Common myeloid progenitor, CD34-positive (primary cell): Measurements from ENCODE around the gene TMEM31.

Experiments used
- CTCF ChIA-PET: fragments of 350-600 bp; sonication (Branson Sonifier 250); formaldehyde crosslinking; loops from one replicate; lab custom pipeline; 2021; ENCODE audit warnings: antibody characterized with exemption; lab: Charles Lee
- POLR2A ChIA-PET: fragments of 350-600 bp; sonication (Branson Sonifier 250); formaldehyde crosslinking; loops from one replicate; lab custom pipeline; 2021; ENCODE audit warnings: antibody characterized with exemption; lab: Charles Lee
- DNase-seq, 3 donors: peaks; one replicate each; pipeline versions ENCODE4 v3.0.0 to v3.0.0-alpha.2; 2013
- H3K27ac ChIP-seq, 2 experiments: 1 replicate in 1 of 2; 2 replicates in 1 of 2; pipeline ENCODE4 v1.7.0; 2013; ENCODE audit warnings: inconsistent platforms in 2 of 2, low read length in 2 of 2, mild to moderate bottlenecking in 2 of 2, low read depth in 1 of 2, moderate library complexity in 1 of 2; ENCODE audit not compliant: severe bottlenecking in 2 of 2, insufficient read depth in 1 of 2, poor library complexity in 1 of 2
- H3K27me3 ChIP-seq, 5 experiments: replicated peaks in 2 of 5; 1 replicate in 3 of 5; 2 replicates in 2 of 5; pipeline versions ENCODE4 v1.6.1 to v1.7.0; 2013; ENCODE audit warnings: low read length in 4 of 5, mild to moderate bottlenecking in 2 of 5, moderate library complexity in 2 of 5, inconsistent platforms in 1 of 5; ENCODE audit not compliant: insufficient read depth in 5 of 5, control insufficient read depth in 4 of 5
- H3K36me3 ChIP-seq, 4 experiments: 1 replicate in 2 of 4; 2 replicates in 2 of 4; pipeline versions ENCODE4 v1.6.1 to v1.7.0; 2013; ENCODE audit warnings: low read length in 3 of 4, control low read depth in 1 of 4, mild to moderate bottlenecking in 1 of 4; ENCODE audit not compliant: control insufficient read depth in 4 of 4, insufficient read depth in 4 of 4
- H3K4me1 ChIP-seq, 4 experiments: 1 replicate in 3 of 4; 2 replicates in 1 of 4; pipeline versions ENCODE4 v1.6.1 to v1.7.1; 2013; ENCODE audit warnings: low read length in 3 of 4, mild to moderate bottlenecking in 3 of 4, control low read depth in 1 of 4, inconsistent platforms in 1 of 4, moderate library complexity in 1 of 4; ENCODE audit not compliant: control insufficient read depth in 4 of 4, insufficient read depth in 4 of 4; ENCODE audit errors: control extremely low read depth in 1 of 4
- H3K4me3 ChIP-seq, 7 experiments: 1 replicate in 4 of 7; 2 replicates in 3 of 7; pipeline versions ENCODE4 v1.5.1 to v1.7.0; 2013; ENCODE audit warnings: mild to moderate bottlenecking in 7 of 7, low read length in 6 of 7, moderate library complexity in 6 of 7, inconsistent platforms in 2 of 7, low read depth in 2 of 7, control low read depth in 1 of 7; ENCODE audit not compliant: insufficient read depth in 4 of 7, control insufficient read depth in 1 of 7; ENCODE audit errors: extremely low read depth in 1 of 7
- H3K9me3 ChIP-seq, 5 experiments: 1 replicate in 4 of 5; 2 replicates in 1 of 5; pipeline versions ENCODE4 v1.6.1 to v1.7.1; 2013; ENCODE audit warnings: low read length in 4 of 5, mild to moderate bottlenecking in 2 of 5, inconsistent platforms in 1 of 5, low read depth in 1 of 5, moderate library complexity in 1 of 5; ENCODE audit not compliant: control insufficient read depth in 4 of 5, insufficient read depth in 2 of 5; ENCODE audit errors: control extremely low read depth in 1 of 5
- whole genome bisulfite sequencing: methylation state at CpG from one replicate; pipeline ENCODE4 v1.1.5; 2013; ENCODE audit not compliant: insufficient coverage; 5-methylcytosine and 5-hydroxymethylcytosine counted together

The TMEM31 gene

DNA sequence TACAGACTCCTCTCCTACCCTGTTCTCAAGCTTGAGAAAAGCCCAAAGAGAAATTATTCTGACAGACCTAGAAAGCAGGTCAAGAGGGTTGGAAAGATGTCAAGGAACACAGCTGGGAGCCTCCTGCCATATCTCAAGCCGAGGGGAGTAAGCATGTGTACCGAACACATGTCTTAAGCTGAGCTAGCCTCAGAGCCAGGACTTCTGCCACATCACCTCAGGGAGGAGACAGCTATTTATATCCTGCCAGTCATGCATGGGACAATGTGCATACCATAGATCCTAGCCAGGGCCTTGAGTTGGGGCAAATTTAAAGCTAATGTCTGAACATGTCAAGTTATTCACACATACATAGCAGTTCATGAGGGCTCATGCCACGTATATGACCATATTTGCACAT, 11.8 kb downstream of the TMEM31 start:
- 86% methylated on average over 2 of the region's 3 CpGs for WGBS
- no peak for DNase-seq
- Histone ChIP-seq H3K27ac (no peak overlapping the region), H3K4me3 (no peak overlapping the region), H3K4me1 (no peaks in the 10 kb centered on the region), H3K9me3 (no peaks in the 10 kb centered on the region), H3K27me3 (peaks cover 0 to 10% (median 0%) of the 10 kb centered on the region in 5 experiments), H3K36me3 (no peaks in the 10 kb centered on the region)
- CTCF ChIA-PET, result interaction anchor here (1.5 kb wide), 1 partner anchor 11 kb away, joined by 5 read pairs; no protein-coding TSS in a partner anchor
- POLR2A ChIA-PET, result no interaction called here

DNA sequence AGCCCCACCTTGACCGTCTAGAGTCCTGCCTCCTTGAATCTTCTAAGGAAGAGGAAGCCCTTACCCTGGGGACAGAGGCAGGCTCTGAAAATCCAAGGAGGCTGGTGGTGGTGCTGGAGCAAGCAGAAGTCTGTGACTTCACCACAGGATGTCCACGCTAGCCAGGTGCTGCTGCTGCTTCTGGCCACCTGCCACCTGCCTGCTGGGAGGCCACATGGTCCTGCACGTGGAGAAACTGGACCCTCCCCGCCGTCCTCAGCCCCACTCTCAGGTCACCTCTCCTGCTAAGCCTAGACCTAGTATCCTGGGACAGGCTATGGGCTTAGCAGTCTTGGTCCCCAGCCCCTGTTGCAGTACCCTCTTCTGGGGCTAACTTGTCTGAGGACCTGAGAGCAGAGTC, 15.8 kb downstream of the TMEM31 start:
- CTCF ChIA-PET, result interaction anchor here (1.0 to 1.2 kb wide), 3 partner anchors 11 to 16 kb away, joined by 3 to 4 read pairs (median 4); partner anchors contain the start of gene TMEM31
- Histone ChIP-seq H3K27me3 (peaks cover 0 to 24% (median 0%) of the 10 kb centered on the region in 5 experiments), H3K9me3 (no peaks in the 10 kb centered on the region), H3K4me3 (no peak overlapping the region), H3K36me3 (no peaks in the 10 kb centered on the region), H3K4me1 (peaks cover 0 to 23% (median 17%) of the 10 kb centered on the region in 4 experiments), H3K27ac (no peak overlapping the region)
- POLR2A ChIA-PET, result no interaction called here
- no peak for DNase-seq
- 70% methylated on average over 5 of the region's 5 CpGs for WGBS

DNA sequence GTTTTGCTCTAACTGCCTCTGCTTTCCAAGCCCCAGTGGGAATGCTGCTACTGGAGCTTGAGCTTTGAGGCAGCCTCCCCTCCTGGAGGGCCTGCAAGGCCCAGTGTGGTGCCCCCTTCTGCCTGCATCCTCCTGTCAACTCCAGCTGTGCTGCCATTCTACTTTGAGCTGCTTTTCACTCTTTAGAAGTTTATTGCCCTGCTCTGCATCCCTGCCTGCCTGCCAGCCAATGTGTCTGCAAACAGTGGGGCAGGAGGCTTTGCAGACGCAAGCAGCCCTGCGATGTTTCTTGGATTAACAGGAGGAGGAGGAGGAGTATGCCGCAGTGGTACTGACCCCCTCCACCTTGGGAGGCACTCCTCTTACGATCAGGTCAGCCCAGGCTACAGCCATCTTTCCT, 16.4 kb downstream of the TMEM31 start:
- DNase-seq, result no peak
- CTCF ChIA-PET, result no interaction called here

DNA sequence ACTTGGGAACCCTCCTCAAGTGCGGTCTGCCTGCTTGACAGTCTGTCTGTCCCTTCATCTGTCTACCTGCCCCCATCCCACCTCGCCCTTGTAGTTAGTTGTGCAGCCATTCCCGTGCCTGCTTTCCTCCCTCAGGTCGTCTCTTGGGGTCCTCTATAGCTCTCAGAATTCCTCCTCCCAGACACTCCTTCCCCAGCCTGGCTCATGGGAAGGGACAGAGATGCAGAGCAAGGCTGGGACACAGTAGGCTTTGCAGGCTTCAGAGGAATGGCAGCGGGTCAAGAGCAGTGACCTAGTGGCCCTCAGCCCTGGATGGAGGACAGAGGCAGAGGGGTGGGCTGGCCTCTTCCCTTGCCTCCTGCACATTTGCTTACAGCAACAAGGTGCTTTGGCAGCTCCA, 18.3 kb downstream of the TMEM31 start:
- DNase-seq, result no peak
- ChIA-PET CTCF (interaction anchor here (1.6 kb wide), 1 partner anchor 17 kb away, joined by 5 read pairs; no protein-coding TSS in a partner anchor), POLR2A (no interaction called here)
- H3K27me3 ChIP-seq, result peaks cover 0 to 20% (median 0%) of the 10 kb centered on the region in 5 experiments
- H3K4me1 ChIP-seq, result peaks cover 0 to 23% (median 17%) of the 10 kb centered on the region in 4 experiments
- no peaks in the 10 kb centered on the region for H3K9me3 ChIP-seq
- no peaks in the 10 kb centered on the region for H3K36me3 ChIP-seq
- no peak overlapping the region for H3K4me3 ChIP-seq
- WGBS, result 80% methylated on average over 3 of the region's 5 CpGs
- H3K27ac ChIP-seq, result no peak overlapping the region

More for the DNA sequence above, 16.4 kb downstream of the TMEM31 start:
- Histone ChIP-seq H3K27me3 (peaks cover 0 to 24% (median 0%) of the 10 kb centered on the region in 5 experiments), H3K27ac (no peak overlapping the region), H3K9me3 (no peaks in the 10 kb centered on the region), H3K4me3 (no peak overlapping the region), H3K36me3 (no peaks in the 10 kb centered on the region), H3K4me1 (peaks cover 0 to 23% (median 17%) of the 10 kb centered on the region in 4 experiments)
- WGBS, result 92% methylated on average over 2 of the region's 4 CpGs
- POLR2A ChIA-PET, result no interaction called here

DNA sequence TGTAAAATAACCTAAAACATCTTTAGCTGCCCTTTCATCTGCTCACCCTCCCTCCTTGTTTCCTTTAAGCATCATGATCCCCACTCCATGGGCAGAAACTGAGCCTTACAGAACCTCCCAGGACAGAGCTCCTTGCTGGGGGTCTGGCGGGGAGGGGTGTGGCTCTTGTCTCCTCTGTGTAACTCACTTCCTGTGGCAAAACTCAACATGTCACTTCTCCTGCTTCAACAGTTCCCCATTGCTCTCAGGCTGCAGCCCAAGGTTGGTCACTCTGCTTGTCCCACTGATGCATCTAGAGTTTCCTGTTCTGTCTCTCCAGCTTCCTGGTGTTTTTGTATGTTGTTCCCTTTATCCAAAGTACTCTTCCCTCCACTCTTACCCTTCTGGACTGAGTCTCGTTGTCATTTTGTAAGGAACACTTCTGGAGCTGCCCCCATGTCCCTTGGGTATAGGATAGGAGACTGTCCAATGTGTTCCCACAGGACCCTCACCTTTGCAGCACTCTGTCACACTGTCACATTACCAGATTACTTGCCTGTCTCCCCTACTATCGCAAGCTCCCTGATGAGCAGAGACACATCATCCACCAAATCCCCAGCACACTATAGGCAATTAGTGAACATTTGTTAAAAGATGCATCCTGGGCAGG, 19.6 kb downstream of the TMEM31 start:
- 56% methylated on average over 2 of the region's 3 CpGs for WGBS
- no peak overlapping the region for H3K4me3 ChIP-seq
- H3K36me3 ChIP-seq, result no peaks in the 10 kb centered on the region
- no peaks in the 10 kb centered on the region for H3K9me3 ChIP-seq
- H3K27ac ChIP-seq, result no peak overlapping the region
- H3K27me3 ChIP-seq, result peaks cover 0 to 20% (median 0%) of the 10 kb centered on the region in 5 experiments
- peak in 2 of 3 donors; percentile 19 to 40 for DNase-seq
- ChIA-PET CTCF (interaction anchor here (1.3 to 1.8 kb wide), 2 partner anchors 18 to 20 kb away, joined by 3 to 8 read pairs; no protein-coding TSS in a partner anchor), POLR2A (no interaction called here)
- H3K4me1 ChIP-seq, result peaks cover 0 to 23% (median 17%) of the 10 kb centered on the region in 4 experiments

DNA sequence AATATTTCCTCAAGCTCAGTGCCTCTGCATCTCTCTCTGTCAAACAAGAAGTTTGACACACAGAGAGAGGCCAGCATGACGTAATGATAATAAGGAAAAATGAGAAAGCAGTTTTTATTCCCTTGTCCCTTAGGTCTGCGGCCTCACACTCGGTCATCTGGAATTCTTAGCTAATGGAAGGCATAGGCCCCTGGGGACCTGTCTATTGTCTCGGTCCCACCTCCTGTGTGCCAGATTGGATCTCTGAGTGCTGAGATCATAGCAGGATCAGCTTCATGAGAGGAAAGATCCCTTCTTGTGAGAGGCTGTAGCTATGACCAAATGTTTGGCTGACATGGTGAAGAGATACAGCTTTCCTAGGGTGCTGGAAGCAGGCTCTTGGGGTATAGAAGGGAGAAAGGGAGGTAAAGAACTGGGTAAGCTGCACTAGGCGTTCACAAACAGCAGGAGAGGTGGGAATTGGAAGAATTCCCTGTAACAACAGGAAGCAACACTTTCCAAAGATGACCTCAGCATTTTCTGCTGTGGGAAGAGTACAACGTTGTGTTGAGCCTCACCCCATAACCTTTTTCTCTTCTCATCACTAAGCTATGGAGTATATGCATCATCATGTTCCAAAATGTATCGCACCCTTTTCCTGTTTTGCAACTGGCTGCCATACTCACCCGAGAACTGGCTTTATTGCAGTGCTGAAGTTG, 20.2 kb downstream of the TMEM31 start:
- no peaks in the 10 kb centered on the region for H3K36me3 ChIP-seq
- no peak overlapping the region for H3K27ac ChIP-seq
- no peak for DNase-seq
- WGBS, result 65% methylated on average over 5 of the region's 8 CpGs
- no peak overlapping the region for H3K4me3 ChIP-seq
- CTCF ChIA-PET, result interaction anchor here (1.3 to 1.8 kb wide), 2 partner anchors 19 to 21 kb away, joined by 3 to 8 read pairs; no protein-coding TSS in a partner anchor
- POLR2A ChIA-PET, result no interaction called here
- no peaks in the 10 kb centered on the region for H3K9me3 ChIP-seq
- H3K4me1 ChIP-seq, result peaks cover 0 to 23% (median 17%) of the 10 kb centered on the region in 4 experiments
- H3K27me3 ChIP-seq, result peaks cover 0 to 20% (median 0%) of the 10 kb centered on the region in 5 experiments

DNA sequence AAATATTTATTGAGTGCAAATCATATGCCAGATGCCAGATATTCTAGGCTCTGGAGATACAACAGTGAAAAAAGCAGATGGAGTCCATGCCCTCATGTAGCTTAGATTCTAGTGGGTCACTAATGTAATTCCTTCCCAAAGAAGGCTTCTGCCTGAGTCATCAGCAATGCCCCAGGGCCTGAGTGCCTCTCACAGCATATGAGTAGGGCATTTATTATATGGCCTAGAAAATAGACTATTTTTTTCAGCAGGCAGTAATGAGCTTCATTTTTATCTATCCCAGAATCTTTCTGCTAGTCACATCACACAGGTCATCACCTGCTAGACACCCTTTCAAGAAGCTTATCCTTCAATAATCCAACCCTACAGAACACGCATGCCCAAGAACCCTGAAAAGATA, 22.3 kb downstream of the TMEM31 start:
- Histone ChIP-seq H3K9me3 (no peaks in the 10 kb centered on the region), H3K36me3 (no peaks in the 10 kb centered on the region), H3K4me1 (peaks cover 0 to 30% (median 19%) of the 10 kb centered on the region in 4 experiments), H3K27me3 (peaks cover 0 to 13% (median 0%) of the 10 kb centered on the region in 5 experiments), H3K27ac (no peak overlapping the region), H3K4me3 (no peak overlapping the region)
- CTCF ChIA-PET, result no interaction called here
- no peak for DNase-seq
- no CpG with 5 or more reads among the region's 1 CpG for whole genome bisulfite sequencing
- POLR2A ChIA-PET, result no interaction called here
